GM12878 (cell line): ENCODE results near the gene GKN1. TPM values are rescaled to one million over a fixed set of nuclear protein-coding genes. Genes with fewer than 3 reads are reported as not detected.

Source experiments
- ATAC-seq: fragments of 200-7000 bp; cut with Tn5 transposase; 3 replicates; pipeline ENCODE4 v1.9.1; 2020; ENCODE audit warnings: mild to moderate bottlenecking, moderate library complexity
- BruUV-seq: library from RNA; stranded (reverse); fragments of 400-500 nt; replicated peaks from 2 replicates; lab custom pipeline; 2021; lab: Mats Ljungman, UMichigan
- CTCF ChIA-PET: fragments of 300-600 bp; sonication (Branson Sonifier 250); formaldehyde crosslinking; extraction: SDS; loops from one replicate; lab custom pipeline; 2021; ENCODE audit warnings: inconsistent platforms; lab: Yijun Ruan, JAX
- POLR2A ChIA-PET: fragments of 350-600 bp; formaldehyde crosslinking; extraction: SDS; loops from one replicate; lab custom pipeline; 2021; ENCODE audit warnings: inconsistent platforms; lab: Charles Lee
- RAD21 ChIA-PET: fragments of 300-600 bp; sonication (Branson Sonifier 250); formaldehyde crosslinking; loops from one replicate; lab custom pipeline; 2023; ENCODE audit warnings: antibody characterized with exemption; ENCODE audit not compliant: unreplicated experiment; lab: Charles Lee
- SMC1A ChIA-PET: fragments of 300-600 bp; sonication (Branson Sonifier 250); formaldehyde crosslinking; loops from one replicate; lab custom pipeline; 2023; ENCODE audit not compliant: unreplicated experiment, uncharacterized antibody; lab: Charles Lee
- DNase-seq: peaks from one replicate; pipeline ENCODE4 v3.0.0-alpha.2; 2011; ENCODE audit warnings: low read depth, low spot score
- FAIRE-seq: peaks from 3 replicates; lab custom pipeline; 2011; peaks lifted over from hg19 to GRCh38; lab: Jason Lieb, UNC
- H2AFZ ChIP-seq: 2 replicates; pipeline ENCODE4 v1.6.0; 2011; ENCODE audit warnings: low read depth, low read length, control low read depth; ENCODE audit not compliant: control insufficient read depth
- H3K27ac ChIP-seq: 2 replicates; pipeline ENCODE4 v1.5.1; 2011; ENCODE audit warnings: control low read depth; ENCODE audit not compliant: control insufficient read depth, insufficient read depth
- H3K27me3 ChIP-seq, 2 experiments: replicated peaks in 1 of 2; 2 replicates each; pipeline versions ENCODE4 v1.6.0 to v1.6.1; 2011; ENCODE audit warnings: low read length in 1 of 2; ENCODE audit not compliant: control insufficient read depth in 2 of 2, insufficient read depth in 2 of 2
- H3K36me3 ChIP-seq, 2 experiments: 2 replicates each; pipeline ENCODE4 v1.5.1; 2011; ENCODE audit warnings: low read length in 1 of 2; ENCODE audit not compliant: control insufficient read depth in 2 of 2, insufficient read depth in 2 of 2
- H3K4me1 ChIP-seq: 2 replicates; pipeline ENCODE4 v1.6.1; 2011; ENCODE audit warnings: mild to moderate bottlenecking, low read length, moderate library complexity, mixed read lengths; ENCODE audit not compliant: control insufficient read depth, insufficient read depth
- H3K4me2 ChIP-seq: 2 replicates; pipeline ENCODE4 v1.6.0; 2011; ENCODE audit warnings: control low read depth; ENCODE audit not compliant: control insufficient read depth, insufficient read depth
- H3K4me3 ChIP-seq: fragments of 200-600 bp; sonication (generic); 2 replicates; pipeline ENCODE4 v1.5.1; 2016
- H3K79me2 ChIP-seq: 2 replicates; pipeline ENCODE4 v1.6.0; 2011; ENCODE audit warnings: low read length; ENCODE audit not compliant: control insufficient read depth, insufficient read depth
- H3K9ac ChIP-seq: 2 replicates; pipeline ENCODE4 v1.8.0; 2011; ENCODE audit warnings: low read length, control low read depth, mixed read lengths; ENCODE audit not compliant: control insufficient read depth, insufficient read depth
- H3K9me3 ChIP-seq: replicated peaks from 3 replicates; pipeline ENCODE4 v1.5.1; 2011; ENCODE audit warnings: mild to moderate bottlenecking, low read length; ENCODE audit not compliant: control insufficient read depth, insufficient read depth
- H4K20me1 ChIP-seq: 2 replicates; pipeline ENCODE4 v1.6.0; 2011; ENCODE audit not compliant: control insufficient read depth, insufficient read depth
- BMI1 ChIP-seq: fragments of 450-650 bp; IDR thresholded peaks from 2 replicates; pipeline ENCODE4 v1.6.1; 2016; ENCODE audit warnings: mild to moderate bottlenecking, moderate library complexity, borderline replicate concordance
- BRCA1 ChIP-seq: IDR thresholded peaks from 2 replicates; pipeline ENCODE4 v1.6.1; 2011; ENCODE audit warnings: low read depth, low read length, improper control_type of control experiment
- EGR1 ChIP-seq, 2 experiments: IDR thresholded peaks; 1 replicate in 1 of 2; 2 replicates in 1 of 2; pipeline ENCODE4 v1.6.1; 2011 to 2012; ENCODE audit warnings: low read depth in 2 of 2, low read length in 2 of 2, borderline replicate concordance in 1 of 2, mild to moderate bottlenecking in 1 of 2, moderate library complexity in 1 of 2
- NRF1 ChIP-seq: conservative IDR thresholded peaks from 2 replicates; pipeline ENCODE4 v1.6.1; 2011; ENCODE audit warnings: mild to moderate bottlenecking, low read depth, low read length, improper control_type of control experiment
- RB1 ChIP-seq: fragments of 450-650 bp; formaldehyde crosslinking; IDR thresholded peaks from 2 replicates; pipeline ENCODE4 v1.6.1; 2017; ENCODE audit warnings: mild to moderate bottlenecking, borderline replicate concordance
- RCOR1 ChIP-seq: conservative IDR thresholded peaks from 2 replicates; pipeline ENCODE4 v1.6.1; 2012; ENCODE audit warnings: low read depth, low read length, improper control_type of control experiment
- SMARCA5 ChIP-seq: fragments of 450-650 bp; IDR thresholded peaks from 2 replicates; pipeline ENCODE4 v1.6.1; 2017; ENCODE audit warnings: mild to moderate bottlenecking
- ZNF217 ChIP-seq: fragments of 450-650 bp; IDR thresholded peaks from 2 replicates; pipeline ENCODE4 v1.6.1; 2017; ENCODE audit warnings: antibody characterized with exemption, mild to moderate bottlenecking
- WGBS: methylation state at CpG from one replicate; pipeline ENCODE4 v1.1.6; 2016; ENCODE audit warnings: low lambda C conversion rate; ENCODE audit not compliant: insufficient replicate concordance, insufficient coverage; ENCODE audit errors: missing lambda C conversion rate; 5-methylcytosine and 5-hydroxymethylcytosine counted together
- in situ Hi-C: fragments of 300-500 bp; cut with MboI; formaldehyde crosslinking; loops from 9 replicates; pipeline ENCODE4 v1.14.3; 2018; ENCODE audit warnings: mixed read lengths
- intact Hi-C: fragments of 100-400 bp; cut with micrococcal nuclease; formaldehyde crosslinking; loops from one replicate; pipeline ENCODE4 v1.14.2; 2022; ENCODE audit not compliant: unreplicated experiment
- polyA plus RNA-seq, 11 experiments: library from polyadenylated mRNA; depleted of rRNA in 4 of 11; unstranded in 6 of 11; stranded (reverse) in 5 of 11; fragments of >200 nt; fragmentation: Nextera tagmentation in 4 of 11; fragmentation: Illumina TruSeq in 1 of 11; extraction: Ambion mirVana in 4 of 11; extraction: Trizol in 1 of 11; gene quantifications; 1 replicate in 1 of 11; 2 replicates in 10 of 11; pipeline versions ENCODE4 v1.2.1 to v1.2.3, GENCODE V29; 2011 to 2016; ENCODE audit warnings: inconsistent platforms in 2 of 11, missing spikeins in 2 of 11, low read depth in 1 of 11
- total RNA-seq, 4 experiments: library from RNA; depleted of rRNA in 3 of 4; stranded (reverse); fragments of >200 nt in 3 of 4; fragmentation: Illumina TruSeq in 1 of 4; extraction: Trizol in 1 of 4; gene quantifications; 2 replicates each; pipeline versions ENCODE4 v1.2.1 to v1.2.3, GENCODE V29; 2013 to 2021
- TF ChIP-seq, protein P1 (sequence below): IDR thresholded peaks from 2 replicates; pipeline ENCODE4 v1.6.1; 2012; ENCODE audit warnings: mild to moderate bottlenecking, low read depth, low read length

The GKN1 gene
- total and polyA plus RNA-seq, 10 of the 15 experiments (the other 5 are each of a cell fraction or from before 2014, with no cell fraction given): not detected

- ChIA-PET SMC1A (interaction anchor here (0.6 kb wide), 1 partner anchor 22 kb away, joined by 3 read pairs; no protein-coding TSS in a partner anchor), POLR2A (no interaction called here), CTCF (interaction anchor here (0.6 kb wide), 1 partner anchor 277 kb away, joined by 3 read pairs; no protein-coding TSS in a partner anchor), RAD21 (no interaction called here)
- Histone ChIP-seq H3K9ac (no peak overlapping the region), H2AFZ (no peak overlapping the region), H3K79me2 (no peaks in the 10 kb centered on the region), H3K4me1 (no peaks in the 10 kb centered on the region), H4K20me1 (no peaks in the 10 kb centered on the region), H3K27ac (no peak overlapping the region), H3K36me3 (no peaks in the 10 kb centered on the region), H3K27me3 (no peaks in the 10 kb centered on the region; a peak in 1 of 4 replicates), H3K9me3 (no peaks in the 10 kb centered on the region), H3K4me3 (no peak overlapping the region), H3K4me2 (no peak overlapping the region)
- in situ Hi-C loops (no loop called here), intact Hi-C loops (no loop called here)
- DNase-seq (no peak), ATAC-seq (no peak), FAIRE-seq (no peak)
- BruUV-seq: no TSS peak
- TF ChIP-seq, protein P1, sequence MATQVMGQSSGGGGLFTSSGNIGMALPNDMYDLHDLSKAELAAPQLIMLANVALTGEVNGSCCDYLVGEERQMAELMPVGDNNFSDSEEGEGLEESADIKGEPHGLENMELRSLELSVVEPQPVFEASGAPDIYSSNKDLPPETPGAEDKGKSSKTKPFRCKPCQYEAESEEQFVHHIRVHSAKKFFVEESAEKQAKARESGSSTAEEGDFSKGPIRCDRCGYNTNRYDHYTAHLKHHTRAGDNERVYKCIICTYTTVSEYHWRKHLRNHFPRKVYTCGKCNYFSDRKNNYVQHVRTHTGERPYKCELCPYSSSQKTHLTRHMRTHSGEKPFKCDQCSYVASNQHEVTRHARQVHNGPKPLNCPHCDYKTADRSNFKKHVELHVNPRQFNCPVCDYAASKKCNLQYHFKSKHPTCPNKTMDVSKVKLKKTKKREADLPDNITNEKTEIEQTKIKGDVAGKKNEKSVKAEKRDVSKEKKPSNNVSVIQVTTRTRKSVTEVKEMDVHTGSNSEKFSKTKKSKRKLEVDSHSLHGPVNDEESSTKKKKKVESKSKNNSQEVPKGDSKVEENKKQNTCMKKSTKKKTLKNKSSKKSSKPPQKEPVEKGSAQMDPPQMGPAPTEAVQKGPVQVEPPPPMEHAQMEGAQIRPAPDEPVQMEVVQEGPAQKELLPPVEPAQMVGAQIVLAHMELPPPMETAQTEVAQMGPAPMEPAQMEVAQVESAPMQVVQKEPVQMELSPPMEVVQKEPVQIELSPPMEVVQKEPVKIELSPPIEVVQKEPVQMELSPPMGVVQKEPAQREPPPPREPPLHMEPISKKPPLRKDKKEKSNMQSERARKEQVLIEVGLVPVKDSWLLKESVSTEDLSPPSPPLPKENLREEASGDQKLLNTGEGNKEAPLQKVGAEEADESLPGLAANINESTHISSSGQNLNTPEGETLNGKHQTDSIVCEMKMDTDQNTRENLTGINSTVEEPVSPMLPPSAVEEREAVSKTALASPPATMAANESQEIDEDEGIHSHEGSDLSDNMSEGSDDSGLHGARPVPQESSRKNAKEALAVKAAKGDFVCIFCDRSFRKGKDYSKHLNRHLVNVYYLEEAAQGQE: no peak
- TF ChIP-seq EGR1 (IDR thresholded peaks at IDR 0.05; ENCODE audit: borderline replicate concordance in 1 of 2, low read depth in 2 of 2, low read length in 2 of 2) (no peak), SMARCA5 (no peak), BMI1 (no peak), NRF1 (no peak), RCOR1 (no peak), BRCA1 (no peak), ZNF217 (no peak), RB1 (no peak)
- WGBS: 0% methylated on average over 3 of the region's 3 CpGs
These were observed 21.5 kb downstream of the GKN1 start for GRCh38 chr2:68995916-68996315.
